ENCODE data around the gene NDRG2.

DNA sequence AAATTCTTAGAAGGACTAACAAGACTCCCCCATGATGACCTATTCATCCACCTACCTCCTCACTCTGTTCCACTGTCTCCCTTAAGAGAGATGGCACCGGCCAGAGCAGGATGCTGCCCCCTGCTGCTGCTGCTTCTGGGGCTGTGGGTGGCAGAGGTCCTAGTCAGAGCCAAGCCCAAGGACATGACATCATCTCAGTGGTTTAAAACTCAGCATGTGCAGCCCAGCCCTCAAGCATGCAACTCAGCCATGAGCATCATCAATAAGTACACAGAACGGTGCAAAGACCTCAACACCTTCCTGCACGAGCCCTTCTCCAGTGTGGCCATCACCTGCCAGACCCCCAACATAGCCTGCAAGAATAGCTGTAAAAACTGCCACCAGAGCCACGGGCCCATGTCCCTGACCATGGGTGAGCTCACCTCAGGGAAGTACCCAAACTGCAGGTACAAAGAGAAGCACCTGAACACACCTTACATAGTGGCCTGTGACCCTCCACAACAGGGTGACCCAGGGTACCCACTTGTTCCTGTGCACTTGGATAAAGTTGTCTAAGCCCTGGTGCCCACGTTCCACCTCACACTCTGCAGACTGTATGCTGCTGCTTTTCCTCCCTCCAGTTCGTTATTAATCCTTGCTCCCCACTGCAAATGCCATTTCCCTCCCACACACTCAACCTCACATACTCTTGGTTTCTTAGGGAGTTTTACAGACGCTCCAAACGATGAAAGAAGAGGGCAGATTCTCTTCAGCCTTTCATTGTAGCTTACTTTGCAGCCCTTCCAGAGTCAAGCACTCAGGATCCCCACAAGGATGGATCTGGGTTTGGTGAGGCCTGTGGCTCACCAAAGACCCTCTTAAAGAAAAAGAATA, 33.2 kb upstream of the NDRG2 start, which contains the start of gene RNASE8:
- TF ChIP-seq KLF10 (CRISPR knock-in tag; IDR thresholded peaks at IDR 0.05) = no peak
- TF ChIP-seq ZZZ3 (IDR thresholded peaks at IDR 0.05) = no peak
- TF ChIP-seq GTF2A2 (tag; IDR thresholded peaks at IDR 0.05) = no peak
- TF ChIP-seq EP300 (IDR thresholded peaks at IDR 0.05; ENCODE audit: low read length) = no peak
- TF ChIP-seq NR2C2 (CRISPR knock-in tag; IDR thresholded peaks at IDR 0.05) = no peak
- no peak for TF ChIP-seq NR2C2 (tag; IDR thresholded peaks at IDR 0.05)

Data from K562 (cell line).